Neural cell (in vitro differentiated cells): ENCODE data around the gene PEX11B. TPM values are rescaled to one million over a fixed set of nuclear protein-coding genes. Genes with fewer than 3 reads are reported as not detected.

ENCODE experiments used
- H2AFZ ChIP-seq: fragments of 200-600, 300-800 bp; sonication (generic), shearing (Covaris generic); 2 replicates; pipeline ENCODE4 v1.6.0; 2014; ENCODE audit warnings: low read depth, mild to moderate bottlenecking, antibody characterized with exemption, low read length, moderate library complexity
- H3F3A ChIP-seq: fragments of 200-600 bp; shearing (Covaris generic); 2 replicates; pipeline ENCODE4 v1.6.1; 2016; ENCODE audit warnings: mild to moderate bottlenecking, moderate library complexity, mixed read lengths, antibody characterized with exemption, low read length; ENCODE audit not compliant: insufficient read depth, poor library complexity, severe bottlenecking
- H3K27ac ChIP-seq: fragments of 200-600, 300-800 bp; sonication (generic), shearing (Covaris generic); 2 replicates; pipeline ENCODE4 v1.5.1; 2014; ENCODE audit warnings: mild to moderate bottlenecking, low read length, moderate library complexity
- H3K27me3 ChIP-seq: fragments of 300-800, 200-600 bp; sonication (generic), shearing (Covaris generic); 2 replicates; pipeline ENCODE4 v1.6.0; 2014; ENCODE audit warnings: mild to moderate bottlenecking, low read depth, low read length, moderate library complexity; ENCODE audit not compliant: insufficient read depth
- H3K36me3 ChIP-seq: fragments of 300-800, 200-600 bp; sonication (generic), shearing (Covaris generic); 2 replicates; pipeline ENCODE4 v1.5.1; 2014; ENCODE audit warnings: mild to moderate bottlenecking, antibody characterized with exemption, low read length, moderate library complexity; ENCODE audit not compliant: insufficient read depth
- H3K4me2 ChIP-seq: fragments of 300-800, 200-600 bp; sonication (generic), shearing (Covaris generic); 2 replicates; pipeline ENCODE4 v1.6.0; 2014; ENCODE audit warnings: mild to moderate bottlenecking, low read length
- H3K4me3 ChIP-seq: fragments of 300-800, 200-600 bp; sonication (generic), shearing (Covaris generic); 2 replicates; pipeline ENCODE4 v1.5.1; 2014; ENCODE audit warnings: mild to moderate bottlenecking, low read length, moderate library complexity
- H3K79me2 ChIP-seq: fragments of 200-600 bp; shearing (Covaris generic); replicated peaks from 2 replicates; pipeline ENCODE4 v1.6.0; 2014; ENCODE audit warnings: mild to moderate bottlenecking, low read length, moderate library complexity; ENCODE audit not compliant: insufficient read depth
- H3K9ac ChIP-seq: fragments of 300-800, 200-600 bp; sonication (generic), shearing (Covaris generic); 2 replicates; pipeline ENCODE4 v1.6.1; 2016; ENCODE audit warnings: mild to moderate bottlenecking, low read length, mixed read lengths
- H3K9me2 ChIP-seq: fragments of 200-600 bp; shearing (Covaris generic); 2 replicates; pipeline ENCODE4 v1.6.1; 2016; ENCODE audit warnings: mild to moderate bottlenecking, low read length, mixed read lengths; ENCODE audit not compliant: insufficient read depth
- H3K9me3 ChIP-seq: fragments of 200-600, 300-800 bp; sonication (generic), shearing (Covaris generic); 2 replicates; pipeline ENCODE4 v1.6.1; 2016; ENCODE audit warnings: mild to moderate bottlenecking, mixed run types, low read length, moderate library complexity, mixed read lengths
- H4K20me1 ChIP-seq: fragments of 200-600 bp; shearing (Covaris generic); 2 replicates; pipeline ENCODE4 v1.6.1; 2016; ENCODE audit warnings: mild to moderate bottlenecking, mixed run types; ENCODE audit not compliant: insufficient read depth
- EP300 ChIP-seq: fragments of 450-650 bp; conservative IDR thresholded peaks from 2 replicates; pipeline ENCODE4 v1.6.1; 2014; ENCODE audit warnings: antibody characterized with exemption, mild to moderate bottlenecking, moderate library complexity; ENCODE audit not compliant: poor library complexity, severe bottlenecking
- EZH2 ChIP-seq: fragments of 200-600, 300-800 bp; shearing (Covaris generic), sonication (generic); IDR thresholded peaks from 2 replicates; pipeline ENCODE4 v1.6.1; 2014; ENCODE audit warnings: antibody characterized with exemption, low read length, borderline replicate concordance, mild to moderate bottlenecking; ENCODE audit not compliant: insufficient read depth, poor library complexity, severe bottlenecking
- MXI1 ChIP-seq: fragments of 450-650 bp; conservative IDR thresholded peaks from 2 replicates; pipeline ENCODE4 v1.6.1; 2014; ENCODE audit warnings: antibody characterized with exemption, mild to moderate bottlenecking; ENCODE audit not compliant: poor library complexity, severe bottlenecking
- POLR2AphosphoS5 ChIP-seq: IDR thresholded peaks from 2 replicates; pipeline ENCODE4 v1.6.1; 2012
- REST ChIP-seq: IDR thresholded peaks from 2 replicates; pipeline ENCODE4 v1.6.1; 2012; ENCODE audit warnings: borderline replicate concordance
- TAF1 ChIP-seq: IDR thresholded peaks from 2 replicates; pipeline ENCODE4 v1.6.1; 2012; ENCODE audit warnings: low read depth
- polyA plus RNA-seq: library from polyadenylated mRNA; depleted of rRNA; stranded (reverse); fragments of >200 nt; gene quantifications from 2 replicates; pipeline ENCODE4 v1.2.3, GENCODE V29; 2014

The PEX11B gene
- polyA plus RNA-seq, 1 donor from 2014 or later: 52.4 TPM

DNA sequence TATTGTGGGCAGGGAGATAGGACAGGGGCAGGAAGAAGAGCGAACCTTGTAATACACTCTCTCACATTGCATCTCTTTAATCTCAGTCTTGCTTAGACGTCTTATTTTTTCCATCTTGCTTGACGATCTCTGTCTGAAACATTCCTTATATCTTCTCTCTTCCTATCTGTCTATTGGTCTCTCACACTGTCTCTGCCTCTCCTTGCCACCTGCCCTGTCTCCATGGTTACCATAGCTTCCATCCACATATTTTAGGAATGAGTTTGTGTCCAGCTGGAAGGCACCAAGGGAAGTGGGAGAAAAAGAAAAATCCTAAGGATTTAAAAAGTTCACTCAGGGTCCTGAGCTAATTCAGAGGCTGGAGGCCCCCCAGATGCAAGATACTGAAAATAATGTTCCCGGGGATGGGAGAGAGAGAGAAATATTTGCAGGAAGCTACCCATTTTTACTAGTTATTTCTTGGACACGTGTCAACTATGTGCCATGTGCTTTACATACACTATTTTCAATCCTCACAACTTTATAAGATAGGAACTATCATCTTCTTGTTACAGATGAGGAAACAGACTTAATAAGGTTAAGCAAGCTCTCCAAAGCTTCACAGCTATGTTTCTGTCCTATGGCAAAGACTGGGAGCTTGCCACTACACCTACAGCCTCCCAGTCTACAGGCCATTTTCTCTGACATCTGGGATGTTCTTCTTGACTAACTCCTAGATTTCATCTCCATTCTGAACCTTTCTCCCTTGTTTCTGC, 44.9 kb upstream of the PEX11B start:
- Histone ChIP-seq H3F3A (peaks cover 7% of the 10 kb centered on the region), H3K9ac (peak overlapping the region; percentile 68), H3K9me3 (no peaks in the 10 kb centered on the region), H3K27ac (peak overlapping the region; percentile 72), H3K79me2 (no peaks in the 10 kb centered on the region), H3K9me2 (no peaks in the 10 kb centered on the region), H4K20me1 (no peaks in the 10 kb centered on the region), H3K36me3 (no peaks in the 10 kb centered on the region), H3K27me3 (peaks cover 23% of the 10 kb centered on the region), H3K4me2 (peak overlapping the region; percentile 79), H3K4me3 (peak overlapping the region; percentile 68), H2AFZ (no peak overlapping the region)
- peak; percentile 15 for TF ChIP-seq MXI1
- TF ChIP-seq EP300: no peak
- no peak for TF ChIP-seq POLR2AphosphoS5

DNA sequence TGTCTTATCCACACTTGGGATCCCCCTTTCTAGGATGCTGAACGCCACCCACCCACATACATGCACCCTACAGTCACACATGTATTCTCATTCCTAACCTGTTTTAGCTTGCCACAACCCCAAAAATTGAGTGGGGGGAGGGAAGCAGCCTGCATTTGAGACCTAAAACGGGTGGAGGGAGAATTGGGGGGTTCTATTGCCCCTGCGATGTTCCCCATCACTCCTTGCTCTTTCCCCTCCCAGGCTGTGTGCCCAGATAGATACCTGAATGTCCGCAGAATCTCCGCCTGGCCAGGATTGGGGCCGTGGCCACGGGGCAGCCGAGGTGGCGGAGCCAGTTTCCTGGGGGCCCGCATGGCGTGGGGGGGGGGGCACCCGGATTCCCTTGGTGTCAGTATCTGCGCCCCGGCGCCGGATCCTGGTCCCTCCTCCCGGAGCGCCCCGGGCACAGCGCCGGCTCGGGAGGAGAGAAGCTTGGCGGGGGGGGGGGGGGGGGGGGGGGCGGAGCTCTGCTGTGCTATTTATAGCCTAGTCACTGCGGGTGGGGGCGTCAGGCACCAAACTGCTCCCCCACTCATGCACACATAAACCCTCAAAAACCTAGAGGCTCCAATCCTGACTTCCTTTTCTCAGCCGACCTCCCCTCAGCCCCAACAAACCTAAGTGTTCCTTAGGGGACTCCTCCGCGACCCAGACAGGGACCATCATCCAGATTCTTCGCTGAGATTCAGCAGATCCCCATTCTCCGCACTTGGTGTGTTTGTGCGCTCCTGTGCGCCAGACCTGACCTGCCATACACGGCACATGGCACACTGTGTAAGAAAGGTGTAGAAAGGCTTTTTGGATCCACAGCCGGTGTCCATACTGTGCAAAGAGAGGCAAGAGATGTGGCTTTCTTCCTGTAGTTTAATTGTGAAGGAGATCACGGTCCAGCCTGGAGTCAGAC, 43.9 kb upstream of the PEX11B start:
- Histone ChIP-seq H3K4me3 (peak overlapping the region; percentile 68), H3K27ac (no peak overlapping the region), H3K36me3 (no peaks in the 10 kb centered on the region), H3K9me2 (no peaks in the 10 kb centered on the region), H3K27me3 (peaks cover 23% of the 10 kb centered on the region), H3K79me2 (no peaks in the 10 kb centered on the region), H3K4me2 (peak overlapping the region; percentile 52), H3K9ac (peak overlapping the region; percentile 64), H3F3A (peaks cover 7% of the 10 kb centered on the region), H4K20me1 (no peaks in the 10 kb centered on the region), H3K9me3 (no peaks in the 10 kb centered on the region), H2AFZ (no peak overlapping the region)
- TF ChIP-seq EZH2: no peak

DNA sequence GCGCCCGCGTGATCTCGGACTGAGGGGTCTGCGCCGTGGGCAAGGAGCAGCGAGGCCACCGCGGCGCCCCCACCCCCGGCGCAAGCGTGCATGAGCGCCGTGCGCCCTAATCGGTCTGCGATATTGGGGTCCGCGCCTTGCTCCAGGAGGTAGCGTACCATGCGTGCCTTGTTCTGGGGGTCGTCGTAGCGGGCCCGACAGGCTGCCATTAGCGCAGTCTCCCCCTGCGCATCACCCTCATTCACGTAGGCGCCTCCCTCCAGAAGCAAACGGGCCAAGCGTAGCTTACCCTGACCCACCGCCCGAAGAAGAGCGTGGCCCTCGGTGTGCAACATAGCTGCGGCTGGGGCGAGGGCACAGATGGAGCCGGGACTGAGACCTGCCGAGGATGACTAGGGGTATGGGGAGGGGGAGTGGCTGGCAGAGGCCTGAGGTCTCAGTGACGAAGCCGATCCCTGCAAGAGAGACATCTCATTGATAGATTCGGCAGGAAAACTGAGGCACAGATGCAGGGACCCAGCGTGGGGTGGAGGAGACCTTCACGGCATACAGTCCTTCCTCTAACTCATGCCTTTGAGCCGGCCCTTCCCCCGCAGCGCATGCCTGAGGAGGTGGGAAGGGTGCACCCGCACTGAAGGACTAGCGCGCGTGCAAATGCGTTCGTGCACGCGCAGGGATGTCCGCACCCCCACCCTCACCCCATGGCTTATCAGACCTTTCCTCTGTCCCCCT, 43.1 kb upstream of the PEX11B start:
- Histone ChIP-seq H3K9me3 (no peaks in the 10 kb centered on the region), H3K27me3 (peaks cover 23% of the 10 kb centered on the region), H3K36me3 (no peaks in the 10 kb centered on the region), H3K4me2 (peak overlapping the region; percentile 52), H3K4me3 (peak overlapping the region; percentile 68), H3F3A (peaks cover 7% of the 10 kb centered on the region), H4K20me1 (no peaks in the 10 kb centered on the region), H2AFZ (no peak overlapping the region), H3K9ac (peak overlapping the region; percentile 64), H3K79me2 (peaks cover 7% of the 10 kb centered on the region), H3K9me2 (no peaks in the 10 kb centered on the region), H3K27ac (no peak overlapping the region)
- TF ChIP-seq POLR2AphosphoS5: peak; percentile 23
- TF ChIP-seq TAF1: no peak
- peak; percentile 15 for TF ChIP-seq MXI1

DNA sequence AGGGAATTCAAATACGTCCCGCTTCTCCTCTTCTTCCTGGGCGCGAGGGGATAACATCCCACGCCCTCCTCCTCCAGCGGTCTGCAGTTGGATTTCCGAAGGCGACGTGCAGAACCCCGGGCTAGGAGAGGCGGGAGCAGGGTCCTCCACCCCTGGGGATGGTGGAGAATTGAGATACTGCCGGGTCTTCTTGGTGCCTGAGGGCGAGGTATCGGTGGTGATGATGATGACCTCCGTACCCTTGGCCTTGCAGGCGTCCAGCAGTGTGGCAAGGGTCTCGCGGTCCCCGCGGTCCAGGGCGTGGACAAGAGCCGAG, 42.5 kb upstream of the PEX11B start:
- TF ChIP-seq EZH2 (no peak), POLR2AphosphoS5 (no peak), TAF1 (no peak), REST (no peak), EP300 (no peak)
- Histone ChIP-seq H3K4me3 (peak overlapping the region; percentile 68), H3K9me2 (no peaks in the 10 kb centered on the region), H3K27me3 (peaks cover 23% of the 10 kb centered on the region), H3K4me2 (no peak overlapping the region), H3K9ac (peak overlapping the region; percentile 64), H3K79me2 (peaks cover 12% of the 10 kb centered on the region), H3K9me3 (no peaks in the 10 kb centered on the region), H3F3A (peaks cover 7% of the 10 kb centered on the region), H4K20me1 (no peaks in the 10 kb centered on the region), H3K27ac (peak overlapping the region; percentile 2), H2AFZ (no peak overlapping the region), H3K36me3 (no peaks in the 10 kb centered on the region)
